Midbrain (tissue), 1 donor: ENCODE data around the gene MYO15B.

ENCODE experiments used
- DNase-seq: peaks from one replicate; lab custom pipeline; 2025; lab: John Stamatoyannopoulos, UW

The MYO15B gene

DNA sequence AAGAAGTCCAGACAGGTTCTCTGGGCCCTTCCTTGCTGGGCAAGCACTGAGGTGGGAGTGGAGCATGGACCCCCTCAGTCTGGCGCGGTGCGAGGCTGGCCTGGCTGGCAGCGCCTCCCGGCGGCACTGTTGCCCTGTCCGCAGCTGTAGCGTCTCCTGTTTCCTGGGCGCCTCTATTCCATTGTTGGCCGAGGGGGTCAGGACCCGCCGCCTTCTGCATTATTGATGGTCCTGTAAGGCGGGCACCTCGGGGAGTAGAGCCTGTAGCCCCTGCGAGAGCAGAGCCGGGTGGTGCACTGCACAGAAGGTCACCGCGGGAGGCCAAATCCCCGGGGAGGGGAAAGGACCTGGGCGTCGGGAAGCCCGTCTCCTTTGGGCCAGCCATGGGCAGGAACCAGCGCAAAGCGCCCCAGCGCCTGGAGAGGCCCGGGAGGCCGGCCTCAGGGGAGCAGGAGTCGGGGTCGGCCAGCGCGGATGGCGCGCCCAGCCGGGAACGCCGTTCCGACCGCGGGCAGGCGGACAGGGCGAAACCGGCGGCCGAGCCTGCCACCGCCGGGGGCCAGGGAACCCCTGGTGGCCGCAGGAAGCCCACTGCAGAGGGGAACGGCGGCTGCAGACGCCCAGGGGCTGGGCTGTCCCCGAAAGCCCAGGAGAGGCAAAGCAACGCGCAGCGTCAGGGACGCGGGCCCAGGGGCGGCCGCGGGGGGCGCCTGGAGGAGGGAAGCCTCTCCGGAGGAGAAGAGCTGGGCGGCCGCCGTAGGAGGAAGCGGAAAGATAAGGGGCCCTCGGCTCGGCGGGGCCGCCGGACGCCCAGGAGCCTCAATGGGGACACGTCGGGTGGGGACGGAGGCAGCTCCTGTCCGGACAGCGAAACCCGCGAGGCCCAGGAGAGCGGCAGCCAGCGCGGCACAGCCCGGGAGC is at the start of gene MYO15B:
TSS of gene MYO15B (plus strand) at position 126 of the 921 bp plus-strand sequence. CDS start at position 384, 258 bp downstream.
- DNase-seq, result peak; percentile 7

DNA sequence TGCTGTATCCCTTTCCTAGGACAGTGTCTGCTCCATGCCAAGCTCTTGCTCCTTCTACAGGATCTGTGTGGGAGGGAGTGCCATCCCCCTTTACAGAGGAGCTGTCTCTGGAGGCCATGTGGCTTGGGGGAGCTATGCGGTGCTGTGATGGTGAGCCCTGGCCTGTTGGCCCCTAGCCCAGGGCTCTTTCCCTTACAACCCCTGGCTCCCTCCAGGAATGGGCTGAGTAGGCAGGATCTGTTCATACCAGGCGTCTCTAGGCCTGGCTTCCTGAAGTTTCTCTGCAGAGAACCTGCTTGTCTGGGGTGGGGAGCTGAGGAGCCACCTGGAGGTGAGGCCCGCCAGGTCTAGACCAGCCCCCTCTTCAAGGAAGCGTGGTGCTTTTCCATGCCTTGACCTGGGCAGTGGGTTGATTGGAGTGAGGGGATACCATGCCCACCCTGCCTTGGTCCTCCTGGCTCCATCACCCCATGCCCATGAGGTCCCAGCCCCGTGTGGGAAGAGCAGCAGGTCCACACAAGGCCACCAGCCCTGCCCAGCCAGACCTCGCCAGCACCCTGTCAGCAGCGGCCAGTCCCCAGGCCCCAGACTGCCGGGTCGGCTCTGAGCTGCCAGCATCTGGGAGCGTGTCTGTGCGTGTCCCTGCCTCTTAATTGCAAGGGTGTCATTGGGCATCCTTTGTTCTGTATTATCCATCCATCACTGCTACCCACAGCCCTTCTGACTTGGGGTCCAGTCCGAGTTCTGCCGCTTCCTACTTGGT is 47.5 kb upstream of the MYO15B start:
- DNase-seq, result no peak

GRCh38 chr17:75540923-75541503 is 46.6 kb upstream of the MYO15B start:
- no peak for DNase-seq

- no peak for DNase-seq
These were observed 45.4 kb upstream of the MYO15B start for GRCh38 chr17:75542229-75542628.

DNA sequence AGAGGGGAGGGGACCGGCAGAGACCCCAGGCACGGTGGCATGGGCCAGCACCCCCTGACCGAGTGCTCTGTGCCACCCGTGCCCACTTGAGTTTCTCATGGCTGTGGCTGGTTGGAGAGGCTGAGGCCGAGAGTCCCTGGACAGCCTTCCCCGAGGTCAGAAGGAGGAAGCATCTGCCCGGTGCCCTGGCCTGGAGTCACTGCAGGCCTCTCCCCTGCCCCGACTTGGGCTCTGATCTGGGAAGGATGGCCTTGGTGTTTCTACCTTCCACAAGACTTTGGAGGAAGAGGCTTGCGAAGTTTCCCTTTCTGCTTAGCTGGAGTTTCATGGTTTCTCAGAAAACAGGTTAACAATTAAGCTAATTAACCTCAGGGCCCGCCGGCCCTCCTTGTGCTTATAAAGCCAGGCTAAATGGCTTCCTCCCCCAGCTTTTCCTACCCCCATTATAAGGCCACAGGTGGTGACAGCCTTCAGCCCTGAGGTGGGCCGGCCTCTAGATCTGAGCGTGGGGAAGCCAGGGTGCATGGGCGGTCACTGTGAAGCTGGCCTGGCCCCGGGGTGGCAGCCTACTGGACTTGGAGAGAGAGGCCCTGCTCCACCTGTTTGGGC is 44.8 kb upstream of the MYO15B start:
- DNase-seq, result no peak

DNA sequence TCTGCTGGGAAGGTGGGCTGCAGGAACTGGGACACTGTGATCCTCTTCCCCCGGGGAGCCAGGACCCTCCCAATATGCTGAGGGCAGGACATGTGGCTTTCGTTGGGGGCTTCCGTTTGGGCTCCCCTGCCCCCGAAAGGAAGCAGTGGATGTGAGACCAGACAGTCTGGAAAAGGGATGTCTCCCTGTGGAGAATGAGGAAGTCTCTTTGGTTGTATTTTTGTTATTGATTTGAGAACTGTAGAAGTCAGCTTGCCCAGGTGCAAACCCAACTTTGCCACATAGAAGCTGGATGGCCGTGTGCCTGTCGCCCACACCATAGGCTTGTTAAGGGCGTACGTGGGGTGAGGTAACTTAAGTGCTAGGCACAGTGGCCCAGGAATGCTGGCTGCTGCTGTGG is 43.4 kb upstream of the MYO15B start:
- no peak for DNase-seq

GRCh38 chr17:75546181-75546580 is 41.4 kb upstream of the MYO15B start:
- DNase-seq, result no peak

DNA sequence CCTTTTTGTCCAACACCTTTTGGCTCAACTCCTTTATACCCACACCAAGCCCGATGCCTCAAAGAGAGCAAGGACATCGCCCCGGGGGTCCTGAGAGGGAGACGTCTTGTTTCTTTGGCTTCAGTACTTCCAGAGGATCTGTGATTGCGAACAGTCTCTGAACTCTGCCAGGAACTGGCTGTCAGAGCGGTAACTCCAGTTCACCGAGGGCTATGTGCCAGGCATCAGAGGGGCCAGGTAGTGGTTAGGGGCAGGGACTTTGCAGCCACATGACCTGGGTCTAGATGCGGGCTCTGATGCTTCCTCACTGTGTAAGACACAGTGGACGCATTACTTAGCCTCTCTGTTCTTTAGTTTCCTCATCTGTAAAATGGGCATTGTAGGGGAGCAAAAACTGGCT is 40.5 kb upstream of the MYO15B start:
- DNase-seq, result no peak

- no peak for DNase-seq
These were observed 38.8 kb upstream of the MYO15B start for GRCh38 chr17:75548813-75549212.

- DNase-seq, result no peak
These were observed 38.1 kb upstream of the MYO15B start for GRCh38 chr17:75549246-75550138.

- no peak for DNase-seq
These were observed 37.5 kb upstream of the MYO15B start for GRCh38 chr17:75550139-75550465.

- DNase-seq, result no peak
These were observed 36.3 kb upstream of the MYO15B start for GRCh38 chr17:75551266-75551665.

DNA sequence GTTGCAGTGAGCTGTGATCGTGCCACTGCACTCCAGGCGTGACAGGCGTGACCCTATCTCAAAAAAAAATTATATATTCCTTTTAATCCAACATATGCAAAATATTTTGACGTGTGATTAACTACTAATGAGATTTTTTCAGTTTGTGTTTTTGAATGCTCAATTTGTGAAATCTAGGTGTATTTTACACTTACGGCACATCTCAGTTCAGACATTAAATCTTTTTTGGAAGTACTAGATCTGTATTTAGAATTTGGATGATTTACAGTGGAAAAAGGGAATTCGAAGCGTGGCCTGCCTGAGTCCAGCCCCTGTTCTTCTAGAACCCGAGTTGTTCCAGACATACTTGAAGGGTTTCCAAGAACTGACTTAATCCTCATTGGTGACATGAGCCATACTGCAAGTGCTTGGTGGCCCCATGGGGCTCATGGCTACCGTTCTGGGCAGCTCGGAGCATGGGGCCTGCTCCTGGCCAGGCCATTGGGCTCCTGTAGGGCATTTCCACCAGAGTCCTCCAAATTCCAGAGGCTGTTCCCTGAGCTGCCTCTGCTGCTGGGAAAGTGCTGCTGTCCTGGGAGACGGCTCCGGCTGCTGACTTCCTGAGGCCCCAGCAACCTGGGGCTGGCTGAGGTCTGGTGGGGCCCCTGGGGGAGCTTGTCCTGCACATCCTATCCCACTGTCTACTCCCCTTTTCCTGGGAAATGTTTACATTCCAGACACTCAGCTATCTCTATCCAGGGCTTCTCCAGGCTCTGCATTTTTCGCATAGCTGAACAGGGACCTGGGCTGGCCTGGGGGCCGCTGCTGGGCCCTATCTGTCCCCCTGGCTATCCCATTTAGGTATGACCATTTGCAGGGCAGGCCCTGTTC is 34.9 kb upstream of the MYO15B start:
- DNase-seq, result no peak

- no peak for DNase-seq
These were observed 34.1 kb upstream of the MYO15B start for GRCh38 chr17:75553295-75554110.

- no peak for DNase-seq
These were observed 31.9 kb upstream of the MYO15B start for GRCh38 chr17:75555679-75556153.

DNA sequence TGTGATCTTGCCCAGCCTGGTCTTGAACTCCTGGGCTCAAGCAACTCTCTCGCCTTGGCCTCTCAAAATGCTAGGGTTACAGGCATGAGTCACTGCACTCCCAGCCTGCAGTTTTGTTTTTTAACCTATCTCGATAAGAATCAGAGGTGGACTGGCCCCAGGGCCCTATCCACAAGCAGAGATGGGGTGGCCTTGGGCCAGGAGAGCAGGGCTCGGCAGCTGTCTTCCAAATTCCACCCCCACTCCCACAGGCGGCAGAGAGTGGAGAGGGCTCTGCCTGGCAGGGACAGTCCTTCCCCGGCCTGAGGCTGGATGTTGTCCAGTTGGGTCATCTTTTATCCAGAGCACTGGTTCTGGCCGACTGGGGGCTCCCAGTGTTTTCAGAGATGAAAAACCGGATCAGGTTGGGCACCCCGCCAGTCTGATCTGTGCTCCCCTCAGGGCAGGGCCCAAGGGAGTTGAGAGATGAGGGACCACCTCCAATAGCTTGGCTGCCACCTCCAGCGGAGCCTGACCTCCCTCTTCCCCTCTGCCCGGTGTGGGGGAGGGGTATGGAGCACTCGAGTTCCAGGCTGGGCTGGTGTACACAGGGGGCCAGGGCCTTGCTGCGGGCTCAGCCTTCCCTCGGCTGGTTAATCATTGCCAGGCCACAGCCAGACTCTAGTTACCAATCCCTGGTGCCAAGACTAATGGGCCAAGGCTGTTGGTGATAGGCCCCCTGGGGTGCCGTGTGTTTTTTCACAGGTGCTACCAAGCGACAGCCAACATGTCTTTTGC is 30.3 kb upstream of the MYO15B start:
- DNase-seq, result peak; percentile 78

GRCh38 chr17:75557852-75558665 is 29.5 kb upstream of the MYO15B start:
- DNase-seq, result peak; percentile 63
